WERI-Rb-1 (cell line): ENCODE results near the gene RNASE9.
"Not testable (repeated sequence)": the region's sequence is repeated elsewhere in the genome, so short reads cannot be mapped to it uniquely, and the experiment has no call there.

Source experiments
- DNase-seq: peaks from one replicate; pipeline ENCODE4 v3.0.0-alpha.2; 2020
- H3K27ac ChIP-seq: fragments of 250-450 bp; sonication (Bioruptor Pico); 2 replicates; pipeline ENCODE4 v1.5.1; 2020; ENCODE audit warnings: mild to moderate bottlenecking, moderate library complexity
- H3K27me3 ChIP-seq: fragments of 250-450 bp; sonication (Bioruptor Pico); 2 replicates; pipeline ENCODE4 v1.5.1; 2021; ENCODE audit warnings: mild to moderate bottlenecking, low read depth, moderate library complexity; ENCODE audit not compliant: insufficient read depth, severe bottlenecking
- H3K36me3 ChIP-seq: fragments of 250-450 bp; sonication (Bioruptor Pico); 2 replicates; pipeline ENCODE4 v1.5.1; 2020; ENCODE audit warnings: mild to moderate bottlenecking, moderate library complexity
- H3K4me3 ChIP-seq: 2 replicates; pipeline ENCODE4 v1.5.1; 2011; ENCODE audit warnings: low read depth, mild to moderate bottlenecking, control low read depth, low read length
- H3K9me3 ChIP-seq: fragments of 250-450 bp; sonication (Bioruptor Pico); 2 replicates; pipeline ENCODE4 v1.5.1; 2021; ENCODE audit warnings: mild to moderate bottlenecking, moderate library complexity; ENCODE audit not compliant: severe bottlenecking
- TF ChIP-seq, protein P1 (sequence below): IDR thresholded peaks from 2 replicates; pipeline ENCODE4 v1.5.1; 2011; ENCODE audit warnings: low read depth, mild to moderate bottlenecking, control low read depth, inconsistent platforms, low read length

Gene RNASE9

GRCh38 chr14:20569066-20569465 is 8.2 kb upstream of the RNASE9 start:
- peaks cover 4% of the 10 kb centered on the region for H3K9me3 ChIP-seq
- TF ChIP-seq, protein P1, sequence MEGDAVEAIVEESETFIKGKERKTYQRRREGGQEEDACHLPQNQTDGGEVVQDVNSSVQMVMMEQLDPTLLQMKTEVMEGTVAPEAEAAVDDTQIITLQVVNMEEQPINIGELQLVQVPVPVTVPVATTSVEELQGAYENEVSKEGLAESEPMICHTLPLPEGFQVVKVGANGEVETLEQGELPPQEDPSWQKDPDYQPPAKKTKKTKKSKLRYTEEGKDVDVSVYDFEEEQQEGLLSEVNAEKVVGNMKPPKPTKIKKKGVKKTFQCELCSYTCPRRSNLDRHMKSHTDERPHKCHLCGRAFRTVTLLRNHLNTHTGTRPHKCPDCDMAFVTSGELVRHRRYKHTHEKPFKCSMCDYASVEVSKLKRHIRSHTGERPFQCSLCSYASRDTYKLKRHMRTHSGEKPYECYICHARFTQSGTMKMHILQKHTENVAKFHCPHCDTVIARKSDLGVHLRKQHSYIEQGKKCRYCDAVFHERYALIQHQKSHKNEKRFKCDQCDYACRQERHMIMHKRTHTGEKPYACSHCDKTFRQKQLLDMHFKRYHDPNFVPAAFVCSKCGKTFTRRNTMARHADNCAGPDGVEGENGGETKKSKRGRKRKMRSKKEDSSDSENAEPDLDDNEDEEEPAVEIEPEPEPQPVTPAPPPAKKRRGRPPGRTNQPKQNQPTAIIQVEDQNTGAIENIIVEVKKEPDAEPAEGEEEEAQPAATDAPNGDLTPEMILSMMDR, result no peak
- no peaks in the 10 kb centered on the region for H3K36me3 ChIP-seq
- no peak for DNase-seq
- H3K27ac ChIP-seq, result no peak overlapping the region
- peaks cover 38% of the 10 kb centered on the region for H3K27me3 ChIP-seq
- no peak overlapping the region for H3K4me3 ChIP-seq

- H3K27ac ChIP-seq, result no peak overlapping the region
- DNase-seq, result no peak
- TF ChIP-seq, protein P1, result no peak
- H3K9me3 ChIP-seq, result peaks cover 4% of the 10 kb centered on the region
- no peaks in the 10 kb centered on the region for H3K36me3 ChIP-seq
- H3K4me3 ChIP-seq, result no peak overlapping the region
- H3K27me3 ChIP-seq, result peaks cover 32% of the 10 kb centered on the region
Measured at GRCh38 chr14:20568393-20568792, 7.5 kb upstream of the RNASE9 start.

DNA sequence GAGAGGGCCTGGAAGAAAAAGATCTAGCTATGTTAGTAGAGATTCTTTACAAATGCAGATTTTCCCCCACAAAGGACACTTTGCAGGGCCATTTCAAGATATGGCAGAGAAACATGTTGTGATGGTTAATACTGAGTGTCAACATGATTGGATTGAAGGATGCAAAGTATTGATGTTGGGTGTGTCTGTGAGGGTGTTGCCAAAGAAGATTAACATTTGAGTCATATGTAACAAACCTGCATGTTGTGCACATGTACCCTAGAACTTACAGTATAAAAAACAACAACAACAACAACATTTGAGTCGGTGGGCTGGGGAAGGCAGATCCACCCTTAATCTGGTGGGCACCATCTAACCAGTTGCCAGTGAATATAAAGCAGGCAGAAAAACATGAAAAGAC is 6.4 kb upstream of the RNASE9 start:
- H3K4me3 ChIP-seq, H3K9me3 ChIP-seq, DNase-seq, H3K36me3 ChIP-seq, H3K27ac ChIP-seq: not testable (repeated sequence)
- H3K27me3 ChIP-seq, result peaks cover 37% of the 10 kb centered on the region

DNA sequence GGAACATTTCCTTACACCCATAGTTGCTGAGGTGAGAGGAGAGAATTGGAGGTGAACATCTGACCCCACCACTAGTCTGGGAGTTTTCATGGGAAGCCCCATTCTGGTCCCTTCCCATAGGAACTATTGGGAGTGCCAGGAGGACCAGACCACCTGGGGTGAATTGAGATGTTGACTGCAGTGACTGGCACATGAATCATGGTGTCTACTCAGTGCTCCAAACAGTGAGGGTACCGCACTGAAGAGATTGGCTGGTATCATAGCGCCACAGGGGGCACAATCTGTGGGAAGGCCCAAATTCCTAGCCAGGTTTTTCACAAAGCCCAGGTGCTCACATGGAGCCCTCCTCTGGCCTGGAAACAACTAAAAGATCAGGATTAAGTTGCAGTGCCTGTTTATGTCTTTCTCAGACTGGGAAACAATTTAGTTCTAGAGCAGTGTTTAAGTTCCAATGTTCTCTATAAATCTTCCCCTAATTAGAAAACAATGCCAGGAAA is 3.7 kb upstream of the RNASE9 start:
- no peak for DNase-seq
- H3K36me3 ChIP-seq, result no peaks in the 10 kb centered on the region
- H3K4me3 ChIP-seq, result no peak overlapping the region
- peaks cover 53% of the 10 kb centered on the region for H3K27me3 ChIP-seq
- TF ChIP-seq, protein P1, result no peak
- H3K27ac ChIP-seq, result no peak overlapping the region
- H3K9me3 ChIP-seq, result peaks cover 4% of the 10 kb centered on the region

- Histone ChIP-seq H3K36me3 (no peaks in the 10 kb centered on the region), H3K27me3 (peaks cover 53% of the 10 kb centered on the region), H3K9me3 (peaks cover 1% of the 10 kb centered on the region), H3K27ac (no peak overlapping the region), H3K4me3 (no peak overlapping the region)
- no peak for DNase-seq
- TF ChIP-seq, protein P1, result no peak
Measured at GRCh38 chr14:20563971-20564370, 3.1 kb upstream of the RNASE9 start.

DNA sequence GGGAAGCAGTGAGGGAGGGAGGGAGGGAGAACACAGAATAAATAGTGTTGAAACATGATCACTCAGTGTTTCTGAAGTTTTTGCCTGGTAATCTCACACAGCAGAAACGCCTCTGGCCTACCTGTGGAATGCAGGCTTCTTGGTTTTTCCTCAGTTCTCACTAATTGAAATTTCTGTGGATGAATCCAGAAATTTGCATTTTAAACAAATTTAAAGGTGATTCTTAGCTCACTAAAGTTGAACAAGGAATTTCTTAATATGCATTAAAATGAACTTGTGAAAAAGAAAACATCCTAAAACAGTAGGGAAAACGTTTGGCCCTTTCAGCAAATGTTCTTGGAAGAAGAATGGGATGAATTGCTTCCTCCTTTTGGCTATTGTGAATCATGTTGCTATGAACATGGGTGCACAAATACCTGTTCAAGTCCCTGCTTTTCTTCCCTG is 1.4 kb downstream of the RNASE9 start:
- Histone ChIP-seq H3K27ac (no peak overlapping the region), H3K36me3 (no peaks in the 10 kb centered on the region), H3K27me3 (peaks cover 72% of the 10 kb centered on the region), H3K9me3 (no peaks in the 10 kb centered on the region), H3K4me3 (no peak overlapping the region)
- DNase-seq, result no peak
- TF ChIP-seq, protein P1, result no peak
